Mesenchymal stem cell (in vitro differentiated cells and primary cell): ENCODE measurements around the gene MGLL.

Source experiments
- DNase-seq: peaks from one replicate; pipeline ENCODE4 v3.0.0-alpha.2; 2013
- H2AFZ ChIP-seq: one replicate; pipeline ENCODE4 v1.6.1; 2013; ENCODE audit warnings: low read depth, mild to moderate bottlenecking, control low read depth, inconsistent platforms, low read length, moderate library complexity
- H2AK5ac ChIP-seq: 2 replicates; pipeline ENCODE4 v1.6.1; 2013; ENCODE audit warnings: low read length, moderate library complexity, mild to moderate bottlenecking, inconsistent platforms; ENCODE audit not compliant: severe bottlenecking
- H2BK120ac ChIP-seq: one replicate; pipeline ENCODE4 v1.6.1; 2013; ENCODE audit warnings: low read depth, mild to moderate bottlenecking, inconsistent platforms, low read length, moderate library complexity
- H2BK12ac ChIP-seq, 2 experiments: one replicate each; pipeline ENCODE4 v1.6.1; 2013; ENCODE audit warnings: inconsistent platforms in 2 of 2, low read length in 2 of 2, mild to moderate bottlenecking in 2 of 2, moderate library complexity in 2 of 2, control low read depth in 1 of 2
- H2BK15ac ChIP-seq: one replicate; pipeline ENCODE4 v1.6.1; 2013; ENCODE audit warnings: mild to moderate bottlenecking, low read depth, inconsistent platforms; ENCODE audit not compliant: poor library complexity, severe bottlenecking
- H2BK5ac ChIP-seq: 2 replicates; pipeline ENCODE4 v1.6.1; 2013; ENCODE audit warnings: low read depth, mild to moderate bottlenecking, low read length, control low read depth, inconsistent platforms; ENCODE audit not compliant: poor library complexity, severe bottlenecking
- H3K14ac ChIP-seq, 2 experiments: one replicate each; pipeline ENCODE4 v1.6.1; 2013; ENCODE audit warnings: inconsistent platforms in 2 of 2, low read length in 2 of 2, control low read depth in 1 of 2, mild to moderate bottlenecking in 1 of 2, moderate library complexity in 1 of 2
- H3K18ac ChIP-seq, 2 experiments: one replicate each; pipeline ENCODE4 v1.6.1; 2013; ENCODE audit warnings: inconsistent platforms in 2 of 2, low read length in 2 of 2, control low read depth in 1 of 2, low read depth in 1 of 2, mild to moderate bottlenecking in 1 of 2
- H3K23ac ChIP-seq, 2 experiments: one replicate each; pipeline ENCODE4 v1.6.1; 2013; ENCODE audit warnings: inconsistent platforms in 2 of 2, low read length in 2 of 2, mild to moderate bottlenecking in 2 of 2, moderate library complexity in 2 of 2, control low read depth in 1 of 2
- H3K27ac ChIP-seq: 2 replicates; pipeline ENCODE4 v1.5.1; 2013; ENCODE audit warnings: mild to moderate bottlenecking, moderate library complexity, low read length, control low read depth, inconsistent platforms; ENCODE audit not compliant: poor library complexity, severe bottlenecking
- H3K27me3 ChIP-seq, 2 experiments: 2 replicates each; pipeline versions ENCODE4 v1.6.1 to v1.7.0; 2013; ENCODE audit warnings: low read length in 2 of 2, mild to moderate bottlenecking in 2 of 2, moderate library complexity in 2 of 2, control low read depth in 1 of 2, inconsistent platforms in 1 of 2; ENCODE audit not compliant: control insufficient read depth in 1 of 2, insufficient read depth in 1 of 2
- H3K36me3 ChIP-seq, 2 experiments: 2 replicates each; pipeline versions ENCODE4 v1.6.1 to v1.7.0; 2013; ENCODE audit warnings: low read length in 2 of 2, control low read depth in 1 of 2, inconsistent platforms in 1 of 2, low read depth in 1 of 2, mild to moderate bottlenecking in 1 of 2; ENCODE audit not compliant: insufficient read depth in 2 of 2, control insufficient read depth in 1 of 2
- H3K4ac ChIP-seq, 2 experiments: one replicate each; pipeline ENCODE4 v1.6.1; 2013; ENCODE audit warnings: inconsistent platforms in 2 of 2, low read length in 2 of 2, mild to moderate bottlenecking in 2 of 2, moderate library complexity in 2 of 2, control low read depth in 1 of 2, low read depth in 1 of 2
- H3K4me1 ChIP-seq: 2 replicates; pipeline ENCODE4 v1.6.1; 2013; ENCODE audit warnings: low read depth, low read length, control low read depth; ENCODE audit not compliant: control insufficient read depth, insufficient read depth
- H3K4me2 ChIP-seq: 2 replicates; pipeline ENCODE4 v1.6.1; 2013; ENCODE audit warnings: low read length, mild to moderate bottlenecking, inconsistent platforms; ENCODE audit not compliant: poor library complexity, severe bottlenecking
- H3K4me3 ChIP-seq, 2 experiments: 2 replicates each; pipeline versions ENCODE4 v1.5.1 to v1.7.0; 2013; ENCODE audit warnings: low read length in 2 of 2, mild to moderate bottlenecking in 2 of 2, control low read depth in 1 of 2, low read depth in 1 of 2; ENCODE audit not compliant: insufficient read depth in 1 of 2
- H3K79me1 ChIP-seq: replicated peaks from 2 replicates; pipeline ENCODE4 v1.6.1; 2013; ENCODE audit warnings: mild to moderate bottlenecking, control low read depth, low read length, inconsistent platforms; ENCODE audit not compliant: poor library complexity, severe bottlenecking
- H3K9ac ChIP-seq: 2 replicates; pipeline ENCODE4 v1.7.0; 2013; ENCODE audit warnings: mild to moderate bottlenecking, low read length, moderate library complexity
- H3K9me3 ChIP-seq: 2 replicates; pipeline ENCODE4 v1.7.0; 2013; ENCODE audit warnings: mild to moderate bottlenecking, low read length; ENCODE audit not compliant: control insufficient read depth
- H4K8ac ChIP-seq: one replicate; pipeline ENCODE4 v1.6.1; 2013; ENCODE audit warnings: inconsistent platforms, mild to moderate bottlenecking, low read length, moderate library complexity
- H4K91ac ChIP-seq: one replicate; pipeline ENCODE4 v1.6.1; 2013; ENCODE audit warnings: mild to moderate bottlenecking, low read length, inconsistent platforms
- WGBS: methylation state at CpG from one replicate; pipeline ENCODE4 v1.1.7; 2013; ENCODE audit warnings: mixed read lengths; 5-methylcytosine and 5-hydroxymethylcytosine counted together

MGLL gene

GRCh38 chr3:127753898-127754410, 68.4 kb downstream of the MGLL start:
- Histone ChIP-seq H2BK12ac (no peak overlapping the region), H4K8ac (no peak overlapping the region), H2BK15ac (no peak overlapping the region), H3K4me3 (no peak overlapping the region), H2BK5ac (no peak overlapping the region), H3K27ac (no peak overlapping the region), H3K23ac (no peak overlapping the region), H3K27me3 (no peaks in the 10 kb centered on the region), H3K9me3 (no peaks in the 10 kb centered on the region), H3K79me1 (peaks cover 34% of the 10 kb centered on the region), H3K36me3 (peaks cover 6 to 29% of the 10 kb centered on the region in 2 experiments), H2BK120ac (no peak overlapping the region), H2AK5ac (no peak overlapping the region), H3K4me1 (peaks cover 28% of the 10 kb centered on the region), H3K9ac (no peak overlapping the region), H3K4me2 (no peak overlapping the region), H2AFZ (no peak overlapping the region), H3K14ac (no peak overlapping the region), H3K4ac (no peak overlapping the region), H3K18ac (no peak overlapping the region), H4K91ac (no peak overlapping the region)
- WGBS, result 98% methylated on average over 7 of the region's 8 CpGs
- no peak for DNase-seq

GRCh38 chr3:127753338-127753737, 69.0 kb downstream of the MGLL start:
- H2BK12ac ChIP-seq, result no peak overlapping the region
- H3K23ac ChIP-seq, result no peak overlapping the region
- H2AK5ac ChIP-seq, result no peak overlapping the region
- H2AFZ ChIP-seq, result no peak overlapping the region
- H3K4me2 ChIP-seq, result no peak overlapping the region
- WGBS, result 95% methylated on average over 7 of the region's 7 CpGs
- no peak overlapping the region for H3K18ac ChIP-seq
- no peak overlapping the region for H2BK120ac ChIP-seq
- peaks cover 6 to 29% of the 10 kb centered on the region in 2 experiments for H3K36me3 ChIP-seq
- H3K27me3 ChIP-seq, result no peaks in the 10 kb centered on the region
- no peaks in the 10 kb centered on the region for H3K9me3 ChIP-seq
- H3K4me3 ChIP-seq, result no peak overlapping the region
- H2BK5ac ChIP-seq, result no peak overlapping the region
- H3K14ac ChIP-seq, result no peak overlapping the region
- no peak overlapping the region for H4K91ac ChIP-seq
- peaks cover 33% of the 10 kb centered on the region for H3K4me1 ChIP-seq
- no peak overlapping the region for H3K4ac ChIP-seq
- no peak overlapping the region for H2BK15ac ChIP-seq
- no peak for DNase-seq
- H3K27ac ChIP-seq, result no peak overlapping the region
- H3K9ac ChIP-seq, result no peak overlapping the region
- peaks cover 33% of the 10 kb centered on the region for H3K79me1 ChIP-seq
- no peak overlapping the region for H4K8ac ChIP-seq

- Histone ChIP-seq H2BK5ac (no peak overlapping the region), H4K91ac (no peak overlapping the region), H3K27ac (no peak overlapping the region), H4K8ac (no peak overlapping the region), H3K4me1 (peaks cover 42% of the 10 kb centered on the region), H3K9ac (no peak overlapping the region), H3K79me1 (peaks cover 23% of the 10 kb centered on the region), H3K4me3 (no peak overlapping the region), H2BK15ac (no peak overlapping the region), H3K4ac (no peak overlapping the region), H2AFZ (no peak overlapping the region), H3K27me3 (no peaks in the 10 kb centered on the region), H2AK5ac (no peak overlapping the region), H2BK120ac (no peak overlapping the region), H3K18ac (no peak overlapping the region), H3K23ac (no peak overlapping the region), H3K14ac (no peak overlapping the region), H3K36me3 (peaks cover 6 to 25% of the 10 kb centered on the region in 2 experiments), H3K4me2 (no peak overlapping the region), H2BK12ac (no peak overlapping the region), H3K9me3 (no peaks in the 10 kb centered on the region)
- no peak for DNase-seq
- WGBS, result 90% methylated on average over 3 of the region's 4 CpGs
Observed at GRCh38 chr3:127751782-127752181, 70.5 kb downstream of the MGLL start.

- 92% methylated on average over 8 of the region's 8 CpGs for WGBS
- Histone ChIP-seq H2BK5ac (no peak overlapping the region), H2BK15ac (no peak overlapping the region), H2BK120ac (no peak overlapping the region), H3K36me3 (peaks cover 6 to 25% of the 10 kb centered on the region in 2 experiments), H3K18ac (peak overlapping the region in 1 of 2 experiments; percentile 60), H2BK12ac (peak overlapping the region in 1 of 2 experiments; percentile 27), H2AK5ac (peak overlapping the region; percentile 1), H3K4ac (peak overlapping the region in 1 of 2 experiments; percentile 55), H3K23ac (peak overlapping the region in 1 of 2 experiments; percentile 10), H3K4me3 (peak overlapping the region in 1 of 2 experiments; percentile 7), H3K27ac (peak overlapping the region; percentile 78), H3K79me1 (peaks cover 20% of the 10 kb centered on the region), H2AFZ (no peak overlapping the region), H3K4me1 (peaks cover 48% of the 10 kb centered on the region), H3K14ac (peak overlapping the region in 1 of 2 experiments; percentile 2), H3K4me2 (no peak overlapping the region), H3K27me3 (no peaks in the 10 kb centered on the region), H4K8ac (no peak overlapping the region), H3K9me3 (no peaks in the 10 kb centered on the region), H4K91ac (no peak overlapping the region), H3K9ac (no peak overlapping the region)
- DNase-seq, result no peak
Observed at GRCh38 chr3:127751163-127751621, 71.1 kb downstream of the MGLL start.
